ENCODE measurements around the gene RAP1GAP2. TPM values are rescaled to one million over a fixed set of nuclear protein-coding genes. Genes with fewer than 3 reads are reported as not detected.

RAP1GAP2 gene
- total RNA-seq, 1 donor from 2014 or later: 29.3 TPM

DNA sequence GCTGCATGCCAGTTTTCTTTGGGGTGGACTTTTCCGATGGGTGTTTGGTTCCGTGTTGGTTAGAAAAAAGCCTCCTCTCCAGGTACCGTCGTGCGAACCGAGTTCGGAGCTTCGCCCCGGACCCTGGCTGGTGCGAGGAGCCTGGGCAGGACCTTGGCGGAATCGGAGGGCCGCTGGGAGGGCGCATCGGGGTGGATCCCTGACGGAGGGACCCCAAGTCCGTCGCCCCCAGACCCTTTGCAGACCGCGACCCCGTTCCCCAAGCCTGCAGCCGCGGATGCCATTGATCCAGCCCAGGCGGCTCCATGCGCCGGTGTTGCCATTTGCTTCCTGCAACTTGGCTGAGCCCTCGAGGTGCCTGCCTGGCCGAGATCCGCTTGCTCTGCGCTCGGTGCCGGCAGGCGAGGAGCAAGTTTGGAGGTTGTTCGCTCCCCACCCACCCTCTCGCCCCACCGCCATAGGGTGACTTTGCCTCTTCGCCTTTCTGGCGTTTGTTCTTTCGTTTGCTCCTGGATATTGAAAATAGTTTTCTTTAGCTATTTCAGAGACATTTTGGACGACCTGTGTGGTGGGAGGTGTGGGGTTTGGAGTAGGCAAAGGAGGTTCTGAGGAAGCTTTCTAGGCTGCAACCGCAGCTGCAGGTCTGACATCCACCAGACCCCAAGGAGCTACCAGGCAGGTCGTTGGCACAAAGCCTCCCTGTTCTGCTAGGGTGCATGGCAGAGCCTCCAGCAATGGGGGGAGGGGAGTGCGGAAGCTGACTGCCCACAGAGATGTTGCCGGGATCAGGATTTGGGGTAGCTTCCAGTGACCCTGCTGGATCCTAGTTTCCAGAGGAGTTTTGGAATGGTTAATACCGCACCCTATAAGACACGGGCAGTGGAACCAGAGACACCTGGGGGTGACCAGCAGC, 58.2 kb downstream of the RAP1GAP2 start:
- DNase-seq: no peak

DNA sequence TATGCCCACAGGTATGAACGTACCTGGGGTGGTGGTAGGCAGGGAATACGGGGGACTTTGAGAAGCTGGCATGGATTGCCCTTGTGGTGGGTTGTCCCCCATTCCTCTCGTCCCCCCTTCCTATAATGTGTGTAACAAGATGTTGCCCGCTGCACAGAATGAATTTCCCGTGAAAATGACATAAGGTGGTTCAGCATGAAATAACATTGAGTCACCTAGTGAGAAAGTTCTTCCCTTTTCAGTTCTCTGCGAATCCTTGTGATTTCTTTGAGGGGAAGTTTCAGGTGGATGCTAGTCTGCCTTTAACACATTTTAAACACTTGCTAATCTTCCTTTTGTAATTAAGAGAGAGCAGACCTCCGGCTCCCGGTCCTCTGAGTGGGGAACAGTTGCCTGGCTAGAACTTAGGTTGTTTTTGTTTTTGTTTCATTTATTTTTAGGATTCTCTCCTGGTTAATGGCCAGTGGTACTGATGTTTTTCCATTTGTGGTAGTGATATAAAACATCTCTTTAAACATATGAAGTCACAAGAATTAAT, 58.9 kb downstream of the RAP1GAP2 start:
- no peak for DNase-seq

DNA sequence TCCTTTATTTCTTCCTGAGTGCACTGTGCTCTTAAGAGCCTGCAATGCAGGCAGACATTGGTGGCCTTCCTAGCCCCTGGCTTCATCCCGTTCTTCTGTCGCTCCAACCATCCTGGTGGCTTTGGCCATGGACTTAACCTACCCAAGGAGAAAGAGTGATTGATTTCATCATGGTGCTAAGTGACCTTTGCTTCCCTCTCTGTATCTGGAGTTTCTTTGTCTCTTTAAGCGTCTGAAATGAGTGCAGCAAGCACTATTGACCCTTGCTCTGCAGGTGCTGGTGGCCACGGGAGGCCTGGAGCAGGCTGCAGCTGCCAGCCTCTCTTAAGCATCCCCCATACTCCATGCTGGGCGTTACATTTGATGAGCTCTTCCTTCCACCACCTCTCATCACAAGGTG, 60.5 kb downstream of the RAP1GAP2 start:
- DNase-seq: no peak

GRCh38 chr17:2860045-2860444, 63.8 kb downstream of the RAP1GAP2 start:
- DNase-seq: no peak

GRCh38 chr17:2860883-2861282, 64.6 kb downstream of the RAP1GAP2 start:
- no peak for DNase-seq

GRCh38 chr17:2862197-2862596, 66.0 kb downstream of the RAP1GAP2 start:
- no peak for DNase-seq

GRCh38 chr17:2863204-2863603, 67.0 kb downstream of the RAP1GAP2 start:
- no peak for DNase-seq

DNA sequence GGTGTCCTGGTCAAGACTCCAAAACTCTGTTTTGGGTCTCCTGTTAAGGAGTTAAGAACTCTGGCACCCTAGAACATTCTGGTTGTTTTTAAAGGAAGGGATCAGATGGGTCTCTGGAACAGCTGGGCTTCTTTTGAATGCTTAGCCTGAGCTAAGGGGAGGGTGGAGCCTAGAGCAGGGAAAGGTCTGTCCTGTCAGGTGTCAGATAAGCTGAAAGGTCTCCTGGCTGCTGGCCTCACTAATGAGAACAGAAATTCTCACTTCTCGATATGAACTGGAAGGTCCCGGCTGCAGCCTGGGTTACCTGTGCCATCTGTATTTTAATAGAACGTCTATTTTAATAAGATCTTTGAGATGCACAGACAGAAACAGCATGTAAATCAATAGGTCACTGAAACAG, 69.0 kb downstream of the RAP1GAP2 start:
- no peak for DNase-seq

GRCh38 chr17:2867441-2868424, 71.5 kb downstream of the RAP1GAP2 start:
- no peak for DNase-seq

DNA sequence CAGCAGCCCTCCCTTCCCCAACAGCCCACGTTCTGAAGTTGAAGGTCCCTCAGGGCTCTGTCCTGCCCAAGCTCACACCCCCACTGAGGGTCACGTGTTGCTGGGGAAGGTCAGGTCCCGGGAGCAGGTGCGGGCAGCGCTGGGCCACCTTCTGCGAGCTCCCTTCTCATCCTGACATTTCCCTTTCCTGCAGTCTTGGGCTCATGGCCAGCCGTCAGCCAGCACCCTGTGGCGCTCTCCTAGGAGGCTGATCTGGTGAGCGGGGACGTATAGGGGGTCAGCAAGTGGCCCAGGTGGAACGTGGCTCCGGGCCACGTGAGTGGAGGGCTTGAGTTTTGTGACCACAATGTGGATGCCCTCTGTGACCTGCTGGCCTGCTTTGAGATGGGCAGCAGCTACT, 73.4 kb downstream of the RAP1GAP2 start:
- DNase-seq: no peak

DNA sequence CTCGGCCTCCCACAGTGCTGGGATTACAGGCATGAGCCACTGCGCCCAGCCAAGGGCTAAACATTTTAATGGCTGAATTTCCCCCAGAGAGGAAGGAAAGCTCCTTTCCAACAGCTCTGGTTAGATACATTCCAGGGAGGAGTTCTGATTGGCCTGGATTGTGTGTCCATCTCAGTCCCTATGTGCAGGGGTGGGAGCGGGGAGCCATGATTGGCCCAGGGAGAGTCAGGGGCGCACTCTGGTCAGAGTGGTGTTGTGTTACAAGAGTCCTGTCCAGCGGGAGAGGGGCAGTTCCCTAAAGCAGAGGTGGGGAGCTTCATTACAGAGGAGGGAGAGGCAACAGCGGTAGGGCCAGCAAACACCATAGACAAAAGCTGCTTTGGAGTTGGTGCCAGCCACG, 75.0 kb downstream of the RAP1GAP2 start:
- DNase-seq: no peak

DNA sequence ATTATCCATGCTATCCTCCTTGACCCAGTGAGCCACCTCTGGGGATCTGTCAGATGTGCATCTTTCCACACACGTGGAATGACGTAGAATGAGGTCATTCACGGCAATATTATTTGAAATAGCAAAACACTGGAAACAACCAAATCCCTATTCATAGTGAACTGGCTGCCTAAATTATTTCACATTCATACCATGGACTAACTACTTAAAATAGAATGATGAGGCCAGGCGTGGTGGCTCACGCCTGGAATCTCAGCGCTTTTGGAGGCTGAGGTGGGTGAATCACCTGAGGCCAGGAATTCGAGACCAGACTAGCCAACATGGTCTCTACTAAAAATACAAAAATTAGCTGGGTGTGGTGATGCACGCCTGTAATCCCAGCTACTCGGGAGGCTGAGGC, 75.5 kb downstream of the RAP1GAP2 start:
- no peak for DNase-seq

GRCh38 chr17:2872282-2872681, 76.0 kb downstream of the RAP1GAP2 start:
- DNase-seq: no peak

GRCh38 chr17:2874189-2874686, 78.0 kb downstream of the RAP1GAP2 start:
- no peak for DNase-seq

DNA sequence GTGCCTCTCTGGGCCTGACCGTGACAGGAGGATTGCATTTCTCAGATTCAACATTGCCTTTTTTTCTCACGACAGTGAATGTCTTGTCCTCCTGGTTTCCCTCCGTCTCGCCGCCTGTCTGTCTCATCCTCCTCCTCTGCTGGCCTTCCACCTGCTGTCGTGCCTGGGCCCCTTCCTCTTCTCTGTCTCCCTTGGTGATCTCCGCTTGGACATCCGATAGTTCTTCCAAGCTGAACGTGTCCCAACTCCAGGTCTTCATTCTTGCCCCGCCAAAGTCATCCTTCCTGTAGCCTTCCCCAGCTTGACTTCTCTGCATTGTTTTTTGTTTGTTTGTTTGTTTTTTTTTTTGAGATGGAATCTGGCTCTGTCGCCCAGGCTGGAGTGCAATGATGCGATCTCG, 79.4 kb downstream of the RAP1GAP2 start:
- DNase-seq: no peak

GRCh38 chr17:2876467-2876866, 80.2 kb downstream of the RAP1GAP2 start:
- DNase-seq: no peak

GRCh38 chr17:2878751-2879254, 82.6 kb downstream of the RAP1GAP2 start:
- DNase-seq: no peak

DNA sequence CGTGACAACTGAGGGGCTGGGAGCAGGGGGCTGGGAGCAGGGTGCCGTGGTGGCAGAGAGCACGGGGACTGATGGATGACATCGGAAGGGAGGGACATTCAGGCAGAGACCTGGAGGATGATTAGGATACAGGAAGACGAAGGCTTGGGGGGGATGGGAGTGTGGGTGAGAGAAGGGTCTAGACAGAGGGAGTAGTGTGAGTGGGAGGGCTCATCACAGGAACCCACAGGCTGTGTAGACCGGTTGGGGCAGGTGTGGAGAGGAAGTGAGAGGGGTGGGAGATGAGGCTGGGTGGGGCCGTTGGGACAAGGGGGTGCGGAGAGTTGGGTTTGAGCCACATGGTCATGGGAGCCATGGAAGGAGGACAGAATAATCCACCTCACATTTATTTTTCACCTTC, 83.8 kb downstream of the RAP1GAP2 start:
- DNase-seq: no peak

GRCh38 chr17:2881295-2881694, 85.1 kb downstream of the RAP1GAP2 start:
- DNase-seq: no peak

DNA sequence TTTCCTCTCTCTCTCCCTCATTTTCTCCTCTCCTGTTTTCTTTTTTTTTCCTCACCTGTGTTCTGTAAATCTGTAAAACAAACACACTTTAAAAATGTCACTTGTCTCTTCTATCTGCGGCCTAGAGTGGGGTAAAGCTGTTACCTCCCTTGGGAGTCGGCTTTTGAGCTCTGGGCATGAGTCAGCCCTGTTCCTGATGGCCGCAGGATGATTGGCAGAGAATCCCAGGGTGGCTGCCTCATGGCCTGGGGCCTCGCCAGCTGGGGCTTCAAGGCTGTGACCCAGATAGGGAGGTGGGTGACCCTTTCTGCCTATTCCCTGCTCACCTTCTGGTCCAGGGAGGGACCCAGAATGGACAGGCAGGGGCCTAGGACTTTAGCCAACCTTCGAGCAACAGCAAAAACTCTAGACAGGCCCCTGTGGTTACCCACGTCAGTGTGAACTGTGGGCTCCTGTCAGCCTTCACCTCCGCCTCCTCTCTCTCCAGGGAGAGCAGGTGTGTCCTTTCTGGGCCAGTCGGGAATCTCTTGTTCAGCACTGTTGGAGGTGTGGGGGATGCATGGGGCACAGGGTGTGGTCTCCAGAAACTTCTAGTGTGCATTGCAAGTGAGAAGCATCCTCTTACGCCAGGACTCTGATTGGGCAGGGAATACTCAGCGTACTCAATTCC, 87.4 kb downstream of the RAP1GAP2 start:
- DNase-seq: no peak

GRCh38 chr17:2885733-2886132, 89.5 kb downstream of the RAP1GAP2 start:
- no peak for DNase-seq

DNA sequence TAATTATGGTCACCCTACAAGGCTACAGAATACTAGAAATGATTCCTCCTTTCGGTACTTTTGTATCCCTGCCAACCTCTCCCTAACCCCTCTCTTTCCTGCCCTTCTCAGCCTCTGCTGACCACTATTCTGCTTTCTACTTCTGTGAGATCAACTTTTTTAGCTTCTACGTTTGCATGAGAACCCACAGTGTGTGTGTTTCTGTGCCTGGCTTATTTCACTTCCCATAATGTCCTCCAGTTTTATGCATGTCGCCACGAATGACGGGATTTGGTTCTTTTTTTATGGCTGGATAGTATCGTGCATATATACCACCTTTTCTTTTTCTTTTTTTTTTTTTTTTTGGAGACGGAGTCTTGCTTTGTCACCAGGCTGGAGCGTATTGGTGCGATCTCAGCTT, 92.1 kb downstream of the RAP1GAP2 start:
- no peak for DNase-seq
